ENCODE data around the gene KMT2D.

- TF ChIP-seq CTCF (IDR thresholded peaks at IDR 0.05) (no peak), POLR2A (IDR thresholded peaks at IDR 0.05) (no peak), POLR2AphosphoS5 (IDR thresholded peaks at IDR 0.05; ENCODE audit: insufficient read depth in 1 of 2, low read depth in 1 of 2) (no peak)
Measured at GRCh38 chr12:49094975-49095365, 34.4 kb upstream of the KMT2D start.
